Nucleus accumbens (tissue), 56 donors: ENCODE results near the gene TOR1AIP2.
A peak's percentile ranks its signal among the peaks of the same experiment; 100 is the strongest.
"Not testable (repeated sequence)": the region's sequence is repeated elsewhere in the genome, so short reads cannot be mapped to it uniquely, and the experiment has no call there.

ENCODE experiments used
- DNase-seq, 56 donors: peaks; one replicate each; lab custom pipeline; 2025; lab: John Stamatoyannopoulos, UW

Gene TOR1AIP2

GRCh38 chr1:179809506-179810366 is 67.9 kb downstream of the TOR1AIP2 start:
- peak in 50 of 56 donors; percentile 3 to 73 (median 34) for DNase-seq

GRCh38 chr1:179808503-179808902 is 69.1 kb downstream of the TOR1AIP2 start:
- DNase-seq = no peak

- DNase-seq = no peak
Observed at GRCh38 chr1:179807691-179808485, 69.7 kb downstream of the TOR1AIP2 start.

GRCh38 chr1:179807291-179807690 is 70.3 kb downstream of the TOR1AIP2 start:
- no peak for DNase-seq

GRCh38 chr1:179806333-179806732 is 71.3 kb downstream of the TOR1AIP2 start:
- DNase-seq = no peak

GRCh38 chr1:179805291-179806195 is 72.1 kb downstream of the TOR1AIP2 start:
- no peak for DNase-seq

- DNase-seq = not testable (repeated sequence)
Observed at GRCh38 chr1:179804417-179804816, 73.2 kb downstream of the TOR1AIP2 start.

GRCh38 chr1:179803918-179804317 is 73.7 kb downstream of the TOR1AIP2 start:
- DNase-seq = no peak

- no peak for DNase-seq
Observed at GRCh38 chr1:179803104-179803503, 74.5 kb downstream of the TOR1AIP2 start.

GRCh38 chr1:179800481-179800880 is 77.1 kb downstream of the TOR1AIP2 start:
- no peak for DNase-seq

- no peak for DNase-seq
Observed at GRCh38 chr1:179798864-179799516, 78.6 kb downstream of the TOR1AIP2 start.

- no peak for DNase-seq
Observed at GRCh38 chr1:179798213-179798863, 79.3 kb downstream of the TOR1AIP2 start.

GRCh38 chr1:179794669-179795068 is 82.9 kb downstream of the TOR1AIP2 start:
- DNase-seq = no peak

GRCh38 chr1:179794146-179794545 is 83.5 kb downstream of the TOR1AIP2 start:
- DNase-seq = no peak

- no peak for DNase-seq
Observed at GRCh38 chr1:179793281-179793680, 84.3 kb downstream of the TOR1AIP2 start.
